ENCODE measurements around the gene TMEM123. TPM values are rescaled to one million over a fixed set of nuclear protein-coding genes. Genes with fewer than 3 reads are reported as not detected.

Gene TMEM123
- total RNA-seq, 1 experiment from 2014 or later, result 236 TPM

DNA sequence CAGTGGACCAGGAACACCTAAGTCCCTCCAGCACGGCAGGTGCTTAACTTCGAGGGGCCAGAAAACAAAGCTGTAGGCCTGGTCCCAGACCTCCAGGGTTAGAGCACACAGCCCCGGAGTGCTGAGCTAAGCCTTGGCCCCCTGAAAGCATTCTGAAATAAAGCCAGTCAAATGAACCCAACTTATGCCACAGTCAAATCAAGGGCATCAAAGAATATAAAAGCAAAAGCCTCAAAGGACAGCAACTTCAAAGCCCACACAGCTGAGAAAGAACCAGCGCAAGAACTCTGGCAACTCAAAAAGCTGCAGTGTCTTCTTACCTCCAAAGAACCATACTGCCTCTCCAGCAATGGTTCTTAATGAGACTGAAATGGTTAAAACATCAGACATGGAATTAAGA is 39.1 kb downstream of the TMEM123 start:
- no peak for DNase-seq
- H3K27ac Mint-ChIP-seq (ENCODE audit: unreplicated experiment), result no peak overlapping the region
- peaks cover 27% of the 10 kb centered on the region for H3K4me1 Mint-ChIP-seq (ENCODE audit: low read depth, unreplicated experiment)
- H3K27me3 Mint-ChIP-seq (ENCODE audit: unreplicated experiment), result no peaks in the 10 kb centered on the region
- TF ChIP-seq, protein P1, sequence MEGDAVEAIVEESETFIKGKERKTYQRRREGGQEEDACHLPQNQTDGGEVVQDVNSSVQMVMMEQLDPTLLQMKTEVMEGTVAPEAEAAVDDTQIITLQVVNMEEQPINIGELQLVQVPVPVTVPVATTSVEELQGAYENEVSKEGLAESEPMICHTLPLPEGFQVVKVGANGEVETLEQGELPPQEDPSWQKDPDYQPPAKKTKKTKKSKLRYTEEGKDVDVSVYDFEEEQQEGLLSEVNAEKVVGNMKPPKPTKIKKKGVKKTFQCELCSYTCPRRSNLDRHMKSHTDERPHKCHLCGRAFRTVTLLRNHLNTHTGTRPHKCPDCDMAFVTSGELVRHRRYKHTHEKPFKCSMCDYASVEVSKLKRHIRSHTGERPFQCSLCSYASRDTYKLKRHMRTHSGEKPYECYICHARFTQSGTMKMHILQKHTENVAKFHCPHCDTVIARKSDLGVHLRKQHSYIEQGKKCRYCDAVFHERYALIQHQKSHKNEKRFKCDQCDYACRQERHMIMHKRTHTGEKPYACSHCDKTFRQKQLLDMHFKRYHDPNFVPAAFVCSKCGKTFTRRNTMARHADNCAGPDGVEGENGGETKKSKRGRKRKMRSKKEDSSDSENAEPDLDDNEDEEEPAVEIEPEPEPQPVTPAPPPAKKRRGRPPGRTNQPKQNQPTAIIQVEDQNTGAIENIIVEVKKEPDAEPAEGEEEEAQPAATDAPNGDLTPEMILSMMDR (IDR thresholded peaks at IDR 0.05; ENCODE audit: unreplicated experiment), result no peak
- no peaks in the 10 kb centered on the region for H3K36me3 Mint-ChIP-seq (ENCODE audit: insufficient read depth, unreplicated experiment)
- peaks cover 8% of the 10 kb centered on the region for H3K9me3 Mint-ChIP-seq (ENCODE audit: low read depth, unreplicated experiment)
- no peak overlapping the region for H3K4me3 Mint-ChIP-seq (ENCODE audit: low read depth, unreplicated experiment)
- BruUV-seq (replicated peaks), result no TSS peak
- intact Hi-C loops (cut with micrococcal nuclease; ENCODE audit: unreplicated experiment), result no loop called here
- CTCF ChIA-PET, result no interaction called here

DNA sequence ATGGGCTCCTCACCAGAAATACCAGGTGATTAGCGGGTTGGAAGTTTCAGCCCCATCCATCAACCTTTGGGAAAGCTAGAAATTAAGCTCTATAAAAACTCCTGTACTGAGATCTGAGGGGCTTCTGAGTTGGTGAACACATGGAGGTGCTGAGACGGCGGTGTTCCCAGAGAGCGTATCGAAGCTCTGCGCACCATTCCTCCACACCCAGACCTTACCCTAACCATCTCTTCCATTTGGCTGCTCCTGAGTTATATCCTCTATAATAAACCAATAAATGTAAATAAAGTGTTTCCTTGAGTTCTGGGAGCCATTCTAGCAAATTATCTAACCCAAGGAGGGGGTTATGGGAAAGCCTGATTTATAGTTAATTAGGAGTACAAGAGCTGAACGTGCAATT is 41.4 kb downstream of the TMEM123 start:
- CTCF ChIA-PET, result no interaction called here
- no peak overlapping the region for H3K27ac Mint-ChIP-seq (ENCODE audit: unreplicated experiment)
- TF ChIP-seq, protein P1 (IDR thresholded peaks at IDR 0.05; ENCODE audit: unreplicated experiment), result no peak

DNA sequence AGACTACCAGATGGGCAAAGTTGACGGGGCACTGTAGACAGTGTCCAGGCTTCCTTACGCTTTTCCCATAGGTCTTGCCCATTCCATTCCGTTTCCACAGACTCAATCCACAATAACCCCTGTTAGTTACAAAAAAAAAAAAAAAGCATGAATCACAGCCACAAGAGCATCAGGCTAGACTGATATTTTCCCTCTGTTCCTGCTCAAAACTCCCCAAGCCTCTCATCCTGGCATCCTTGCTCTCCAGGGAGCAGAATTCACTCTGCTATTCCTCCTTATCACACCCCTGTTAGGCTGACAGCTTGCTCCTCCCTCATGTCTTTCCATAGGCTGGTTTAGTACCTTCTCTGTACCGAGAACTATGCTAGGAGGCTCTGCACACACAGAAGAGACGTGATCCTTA is 42.2 kb downstream of the TMEM123 start:
- Mint-ChIP-seq H3K36me3 (ENCODE audit: insufficient read depth, unreplicated experiment) (peaks cover 12% of the 10 kb centered on the region), H3K9me3 (ENCODE audit: low read depth, unreplicated experiment) (peaks cover 2% of the 10 kb centered on the region)
- intact Hi-C loops (cut with micrococcal nuclease; ENCODE audit: unreplicated experiment), result no loop called here

More for the DNA sequence above, 41.4 kb downstream of the TMEM123 start:
- BruUV-seq (replicated peaks), result no TSS peak
- DNase-seq, result no peak
- Mint-ChIP-seq H3K36me3 (ENCODE audit: insufficient read depth, unreplicated experiment) (peaks cover 12% of the 10 kb centered on the region), H3K27me3 (ENCODE audit: unreplicated experiment) (no peaks in the 10 kb centered on the region), H3K4me3 (ENCODE audit: low read depth, unreplicated experiment) (no peak overlapping the region), H3K9me3 (ENCODE audit: low read depth, unreplicated experiment) (peaks cover 3% of the 10 kb centered on the region), H3K4me1 (ENCODE audit: low read depth, unreplicated experiment) (peaks cover 27% of the 10 kb centered on the region)
- intact Hi-C loops (cut with micrococcal nuclease; ENCODE audit: unreplicated experiment), result no loop called here

DNA sequence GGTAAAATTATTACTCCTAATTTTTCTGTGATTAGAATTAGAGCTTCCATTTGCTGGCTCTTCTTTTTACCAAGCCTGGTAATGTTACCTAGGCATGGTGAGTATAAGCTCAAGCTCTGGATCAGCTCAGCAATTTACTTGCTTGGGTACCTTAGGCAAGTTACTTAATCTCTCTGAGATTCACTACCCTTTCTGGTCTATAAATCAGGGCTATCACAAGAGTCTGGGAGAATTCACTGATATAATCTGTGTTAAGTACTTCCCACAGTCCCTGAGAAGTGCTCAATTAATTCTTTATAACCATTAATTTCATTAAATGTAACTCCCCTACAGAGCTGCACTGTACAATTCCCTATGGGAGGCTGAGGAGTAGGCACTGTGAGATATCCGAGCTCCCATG is 44.2 kb downstream of the TMEM123 start:
- CTCF ChIA-PET, result no interaction called here
- Mint-ChIP-seq H3K4me1 (ENCODE audit: low read depth, unreplicated experiment) (no peaks in the 10 kb centered on the region), H3K9me3 (ENCODE audit: low read depth, unreplicated experiment) (no peaks in the 10 kb centered on the region), H3K27ac (ENCODE audit: unreplicated experiment) (no peak overlapping the region), H3K4me3 (ENCODE audit: low read depth, unreplicated experiment) (no peak overlapping the region), H3K27me3 (ENCODE audit: unreplicated experiment) (no peaks in the 10 kb centered on the region), H3K36me3 (ENCODE audit: insufficient read depth, unreplicated experiment) (peaks cover 16% of the 10 kb centered on the region)
- no TSS peak for BruUV-seq (replicated peaks)
- intact Hi-C loops (cut with micrococcal nuclease; ENCODE audit: unreplicated experiment), result no loop called here
- TF ChIP-seq, protein P1 (IDR thresholded peaks at IDR 0.05; ENCODE audit: unreplicated experiment), result no peak
- no peak for DNase-seq

More for the DNA sequence above, 42.2 kb downstream of the TMEM123 start:
- CTCF ChIA-PET, result interaction anchor here (0.6 kb wide), 1 partner anchor 13 kb away, joined by 3 read pairs; no protein-coding TSS in a partner anchor
- DNase-seq, result no peak
- TF ChIP-seq, protein P1 (IDR thresholded peaks at IDR 0.05; ENCODE audit: unreplicated experiment), result no peak
- Mint-ChIP-seq H3K27ac (ENCODE audit: unreplicated experiment) (no peak overlapping the region), H3K4me1 (ENCODE audit: low read depth, unreplicated experiment) (peaks cover 19% of the 10 kb centered on the region), H3K27me3 (ENCODE audit: unreplicated experiment) (no peaks in the 10 kb centered on the region), H3K4me3 (ENCODE audit: low read depth, unreplicated experiment) (no peak overlapping the region)
- no TSS peak for BruUV-seq (replicated peaks)

Measured in Calu3 (cell line).